Measurements from ENCODE around the gene RSPO4. TPM values are rescaled to one million over a fixed set of nuclear protein-coding genes. Genes with fewer than 3 reads are reported as not detected.

RSPO4 gene
- polyA plus RNA-seq, 1 donor (not counting 4 experiments of a cell fraction or from before 2014, with no cell fraction given), result not detected

GRCh38 chr20:924639-925038 is 77.5 kb downstream of the RSPO4 start:
- Histone ChIP-seq H3K9me1 (ENCODE audit: control insufficient read depth, extremely low read depth, insufficient read depth, low read length) (no peaks in the 10 kb centered on the region), H3K9ac (ENCODE audit: control insufficient read depth, extremely low read depth, insufficient read depth, low read length) (no peak overlapping the region), H3K4me1 (ENCODE audit: control insufficient read depth, extremely low read depth, insufficient read depth, low read length) (no peaks in the 10 kb centered on the region), H2AFZ (ENCODE audit: control insufficient read depth, low read length) (no peak overlapping the region), H4K20me1 (ENCODE audit: control insufficient read depth, extremely low read depth, insufficient read depth, low read length) (no peaks in the 10 kb centered on the region), H3K36me3 (ENCODE audit: control insufficient read depth in 2 of 2, extremely low read depth in 1 of 2, insufficient read depth in 2 of 2, low read length in 2 of 2) (no peaks in the 10 kb centered on the region), H3K4me3 (ENCODE audit: control insufficient read depth in 2 of 3, extremely low read depth in 1 of 3, insufficient read depth in 2 of 3, low read depth in 1 of 3, low read length in 3 of 3) (no peak overlapping the region), H3K4me2 (ENCODE audit: control insufficient read depth, extremely low read depth, insufficient read depth, low read depth, low read length) (no peak overlapping the region), H3K9me3 (ENCODE audit: control insufficient read depth, low read depth, low read length) (no peaks in the 10 kb centered on the region), H3K27ac (ENCODE audit: control insufficient read depth, insufficient read depth, low read length) (no peak overlapping the region), H3K79me2 (ENCODE audit: control insufficient read depth, insufficient read depth, low read length) (no peaks in the 10 kb centered on the region), H3K27me3 (ENCODE audit: control insufficient read depth, extremely low read depth, insufficient read depth, low read length) (no peaks in the 10 kb centered on the region)
- FAIRE-seq (no peak), DNase-seq (ENCODE audit: low read depth, low spot score) (no peak)
- dilution Hi-C loops (cut with MboI; ENCODE audit: extremely low pct_ligation_motif_present, low sequenced_read_pairs), result no loop called here
- TF ChIP-seq EZH2 (IDR thresholded peaks at IDR 0.05; ENCODE audit: low read length) (no peak), CTCF (optimal IDR thresholded peaks at IDR 0.05 in 1 of 3, IDR thresholded peaks at IDR 0.05 in 1 of 3, conservative IDR thresholded peaks at IDR 0.05 in 1 of 3; ENCODE audit: extremely low read depth in 1 of 3, insufficient read depth in 2 of 3, low read length in 3 of 3) (no peak)

GRCh38 chr20:922781-923180 is 79.3 kb downstream of the RSPO4 start:
- Histone ChIP-seq H3K4me1 (ENCODE audit: control insufficient read depth, extremely low read depth, insufficient read depth, low read length) (no peaks in the 10 kb centered on the region), H3K9ac (ENCODE audit: control insufficient read depth, extremely low read depth, insufficient read depth, low read length) (no peak overlapping the region), H3K27me3 (ENCODE audit: control insufficient read depth, extremely low read depth, insufficient read depth, low read length) (no peaks in the 10 kb centered on the region), H3K36me3 (ENCODE audit: control insufficient read depth in 2 of 2, extremely low read depth in 1 of 2, insufficient read depth in 2 of 2, low read length in 2 of 2) (no peaks in the 10 kb centered on the region), H3K4me2 (ENCODE audit: control insufficient read depth, extremely low read depth, insufficient read depth, low read depth, low read length) (no peak overlapping the region), H3K9me1 (ENCODE audit: control insufficient read depth, extremely low read depth, insufficient read depth, low read length) (no peaks in the 10 kb centered on the region), H3K79me2 (ENCODE audit: control insufficient read depth, insufficient read depth, low read length) (no peaks in the 10 kb centered on the region), H3K4me3 (ENCODE audit: control insufficient read depth in 2 of 3, extremely low read depth in 1 of 3, insufficient read depth in 2 of 3, low read depth in 1 of 3, low read length in 3 of 3) (no peak overlapping the region), H2AFZ (ENCODE audit: control insufficient read depth, low read length) (no peak overlapping the region), H4K20me1 (ENCODE audit: control insufficient read depth, extremely low read depth, insufficient read depth, low read length) (no peaks in the 10 kb centered on the region), H3K9me3 (ENCODE audit: control insufficient read depth, low read depth, low read length) (no peaks in the 10 kb centered on the region), H3K27ac (ENCODE audit: control insufficient read depth, insufficient read depth, low read length) (no peak overlapping the region)
- dilution Hi-C loops (cut with MboI; ENCODE audit: extremely low pct_ligation_motif_present, low sequenced_read_pairs), result no loop called here
- no peak for FAIRE-seq
- no peak for DNase-seq (ENCODE audit: low read depth, low spot score)
- TF ChIP-seq CTCF (optimal IDR thresholded peaks at IDR 0.05 in 1 of 3, IDR thresholded peaks at IDR 0.05 in 1 of 3, conservative IDR thresholded peaks at IDR 0.05 in 1 of 3; ENCODE audit: extremely low read depth in 1 of 3, insufficient read depth in 2 of 3, low read length in 3 of 3) (no peak), EZH2 (IDR thresholded peaks at IDR 0.05; ENCODE audit: low read length) (no peak)

All from keratinocyte (primary cell).